ELR (cell line): ENCODE data around the gene TSPAN3.

Source experiments
- DNase-seq: peaks from one replicate; pipeline ENCODE4 v3.0.0-alpha.2; 2015; ENCODE audit warnings: low read depth

TSPAN3 gene

DNA sequence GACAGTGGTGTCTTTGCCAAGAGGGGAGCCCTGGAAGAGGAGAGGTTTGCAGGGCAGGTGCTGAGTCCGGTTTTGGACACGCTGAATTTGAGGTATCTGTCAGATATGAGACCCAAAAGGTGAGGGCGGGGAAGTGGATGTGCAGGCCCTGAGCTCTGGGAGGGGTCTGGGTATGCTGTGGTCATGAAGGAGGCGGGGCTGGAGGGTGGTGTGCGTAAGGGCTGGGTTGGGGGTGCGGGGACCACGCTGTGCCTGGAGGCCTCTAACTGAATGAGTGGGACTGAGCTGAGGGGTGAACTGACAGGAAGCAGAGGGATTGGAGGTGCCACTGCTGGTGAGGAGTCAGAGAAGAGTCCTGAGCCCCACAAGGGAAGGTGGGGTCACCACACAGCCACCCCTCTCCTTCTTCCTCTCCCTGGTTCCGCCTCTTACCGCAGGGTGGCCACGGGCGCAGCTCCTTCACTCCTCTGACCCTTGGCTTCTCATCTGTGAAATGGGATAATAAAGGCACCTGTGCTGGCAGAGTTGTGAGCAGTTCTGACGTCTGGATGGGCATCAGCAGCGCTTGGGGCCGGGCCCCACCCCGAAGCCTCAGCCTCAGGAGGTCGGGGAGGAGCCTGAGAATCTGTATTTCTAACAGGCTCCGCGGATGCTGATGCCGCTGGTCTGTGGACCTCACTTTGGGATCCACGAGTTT is 47.2 kb downstream of the TSPAN3 start:
- no peak for DNase-seq

DNA sequence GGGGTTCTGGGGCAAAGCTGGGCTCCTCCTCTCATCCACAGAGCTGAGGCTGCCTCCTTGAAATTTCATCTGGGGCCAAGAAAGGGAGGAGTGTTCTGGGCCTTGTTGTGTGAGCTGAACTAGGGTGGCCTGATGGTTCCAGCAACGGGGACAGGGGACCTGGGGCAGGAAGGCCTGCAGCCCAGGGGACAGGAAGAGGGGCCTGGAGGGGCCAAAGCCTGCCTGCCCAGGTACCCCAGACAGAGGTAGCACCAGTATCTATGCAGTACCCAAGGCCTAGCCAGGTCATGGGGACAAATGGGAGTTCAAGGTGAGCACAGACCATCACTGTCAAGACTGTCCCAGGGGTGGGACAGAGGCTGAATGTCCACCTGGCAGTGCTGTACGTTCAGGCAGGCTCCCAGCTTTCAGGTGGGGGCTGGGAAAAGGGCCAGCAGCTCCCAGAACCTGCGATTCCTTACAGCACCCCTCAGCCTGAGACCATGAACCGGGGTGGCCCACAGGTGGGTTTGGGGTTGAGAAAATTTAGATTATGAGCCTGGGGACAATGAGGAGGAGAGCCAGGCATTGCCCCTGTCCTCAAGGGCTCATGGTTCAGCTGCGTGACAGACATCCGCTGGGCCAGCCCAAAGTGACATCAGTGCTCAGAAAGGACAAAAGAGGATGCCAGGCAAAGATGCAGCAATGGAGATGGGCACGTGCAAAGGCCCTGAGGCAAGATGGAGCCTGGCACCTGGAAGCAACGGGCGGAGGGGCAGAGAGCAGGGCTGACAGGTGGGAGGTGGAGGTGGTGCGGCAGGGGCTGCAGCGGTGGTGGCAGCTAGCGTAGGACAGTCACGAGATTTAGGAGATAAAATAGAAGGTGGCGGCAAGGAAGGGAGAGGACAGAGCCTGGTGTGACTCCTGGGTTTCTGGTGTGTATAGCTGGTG is 48.0 kb downstream of the TSPAN3 start:
- no peak for DNase-seq

DNA sequence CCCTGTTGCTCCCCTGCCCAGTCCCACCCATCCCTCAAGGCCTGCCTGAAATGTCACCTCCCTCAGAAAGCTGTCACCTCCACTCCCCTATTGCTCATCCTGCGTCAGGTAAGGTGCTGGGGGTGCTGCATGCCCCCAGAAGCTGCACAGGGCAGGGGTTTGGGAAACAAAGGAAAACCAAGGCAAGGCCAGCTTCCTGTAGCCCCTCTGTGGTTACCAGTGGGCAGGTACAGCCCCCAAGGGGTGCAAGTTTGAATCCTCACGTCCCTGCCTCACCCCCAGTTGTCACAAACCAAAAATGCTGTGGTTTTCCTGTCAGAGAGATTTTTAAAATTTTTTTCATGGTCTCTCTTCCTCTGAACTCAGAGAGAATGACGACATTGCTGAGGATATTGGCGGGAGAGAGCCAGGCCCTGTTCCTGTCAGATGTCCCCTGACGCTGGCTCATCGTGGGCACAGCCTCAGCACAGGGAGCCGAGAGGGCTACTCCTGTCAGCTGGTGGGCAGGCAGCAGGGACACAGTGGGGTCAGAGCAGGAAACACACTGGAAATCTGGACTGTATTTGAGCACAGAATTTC is 49.0 kb downstream of the TSPAN3 start:
- peak; percentile 77 for DNase-seq

DNA sequence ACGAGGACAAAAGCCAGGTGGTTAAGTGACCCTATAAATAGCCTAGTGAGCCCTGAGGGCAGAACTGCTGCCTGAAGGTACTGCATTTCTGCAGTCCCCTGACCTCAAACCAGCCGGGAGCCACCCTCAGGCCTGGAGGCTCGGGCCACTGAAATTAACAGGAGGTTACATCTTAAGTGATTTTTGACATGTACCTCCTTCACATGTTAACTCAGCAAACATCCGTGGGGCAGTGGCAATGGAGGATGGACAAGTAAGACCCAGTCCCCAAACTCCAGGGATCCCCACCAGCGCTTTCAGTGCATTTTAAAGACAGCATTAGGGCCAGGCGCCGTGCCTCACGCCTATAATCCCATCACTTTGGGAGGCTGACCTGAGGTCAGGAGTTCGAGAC is 49.8 kb downstream of the TSPAN3 start:
- no peak for DNase-seq

DNA sequence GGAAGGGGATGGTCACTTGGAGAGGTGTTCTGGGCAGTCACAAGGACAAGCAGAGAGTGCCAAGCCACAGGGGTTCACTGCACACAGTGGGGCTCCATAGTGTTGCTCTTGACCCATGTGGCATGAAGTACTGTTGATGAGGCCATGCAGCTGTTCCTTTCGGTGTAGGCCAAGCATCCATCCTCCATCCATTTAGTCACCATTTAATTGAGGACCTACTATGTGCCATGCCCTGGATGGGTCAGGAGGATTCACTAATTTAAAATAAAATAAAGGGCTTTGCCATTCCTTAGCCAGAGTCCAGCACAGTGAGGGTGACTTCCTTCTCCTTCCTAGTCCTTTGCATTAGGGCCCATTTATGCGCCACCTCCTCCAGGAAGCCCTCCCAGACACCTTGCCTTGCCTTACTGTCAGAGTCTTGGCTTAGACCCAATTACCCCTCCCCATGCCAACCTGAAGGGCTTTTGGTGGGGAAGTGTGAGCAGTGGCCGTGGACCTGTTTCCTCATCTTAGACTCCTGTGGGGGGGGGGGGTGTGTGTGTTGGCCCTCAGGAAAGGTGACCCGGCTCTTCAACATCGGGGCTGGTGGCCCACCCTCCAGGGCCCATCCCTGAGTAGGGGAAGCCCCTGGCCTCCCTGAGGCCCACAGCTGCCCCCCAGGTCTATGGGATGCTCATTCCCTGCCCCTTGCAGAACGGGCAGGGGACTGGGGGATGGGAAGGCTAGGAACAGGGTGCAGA is 50.4 kb downstream of the TSPAN3 start:
- no peak for DNase-seq

DNA sequence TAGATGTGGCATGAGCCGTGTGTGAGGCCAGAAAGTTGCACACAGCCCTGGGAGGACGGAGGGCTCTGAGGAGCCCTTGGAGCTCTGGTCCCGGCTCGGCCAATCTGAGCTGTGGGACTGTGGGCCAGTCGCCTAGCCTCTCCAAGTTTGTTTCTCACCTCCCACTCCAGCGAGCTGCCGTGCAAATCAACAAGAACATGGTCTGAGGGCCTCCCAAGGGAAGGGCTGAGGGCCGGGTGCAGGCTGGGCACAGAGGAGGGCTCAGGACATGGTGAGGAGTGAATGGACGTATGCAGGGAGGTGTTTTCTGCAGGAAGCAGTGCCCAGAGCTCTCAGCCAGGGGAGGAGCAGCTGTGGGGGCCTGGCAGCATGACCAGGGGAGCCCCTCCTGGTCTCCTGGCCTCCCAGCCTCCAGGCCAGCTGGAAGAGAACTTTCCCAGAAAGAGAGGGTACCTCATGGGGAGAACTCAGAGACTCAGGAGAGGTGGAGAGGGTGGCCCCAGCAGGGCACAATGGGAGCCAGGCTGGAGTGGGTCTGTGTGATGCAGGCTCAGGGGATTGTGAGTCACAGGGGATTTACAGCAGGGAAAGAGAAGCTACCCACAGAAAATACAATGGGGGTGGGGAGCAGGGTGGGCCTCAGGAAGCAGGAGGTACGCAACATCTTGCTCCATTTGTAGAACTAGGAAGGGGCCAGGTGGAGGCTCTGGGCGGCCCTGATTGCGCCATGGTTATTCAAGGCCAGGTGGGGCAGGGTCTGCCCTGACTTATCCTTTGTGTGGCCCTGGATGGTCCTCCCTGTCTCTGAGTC is 51.2 kb downstream of the TSPAN3 start:
- peak; percentile 54 for DNase-seq

DNA sequence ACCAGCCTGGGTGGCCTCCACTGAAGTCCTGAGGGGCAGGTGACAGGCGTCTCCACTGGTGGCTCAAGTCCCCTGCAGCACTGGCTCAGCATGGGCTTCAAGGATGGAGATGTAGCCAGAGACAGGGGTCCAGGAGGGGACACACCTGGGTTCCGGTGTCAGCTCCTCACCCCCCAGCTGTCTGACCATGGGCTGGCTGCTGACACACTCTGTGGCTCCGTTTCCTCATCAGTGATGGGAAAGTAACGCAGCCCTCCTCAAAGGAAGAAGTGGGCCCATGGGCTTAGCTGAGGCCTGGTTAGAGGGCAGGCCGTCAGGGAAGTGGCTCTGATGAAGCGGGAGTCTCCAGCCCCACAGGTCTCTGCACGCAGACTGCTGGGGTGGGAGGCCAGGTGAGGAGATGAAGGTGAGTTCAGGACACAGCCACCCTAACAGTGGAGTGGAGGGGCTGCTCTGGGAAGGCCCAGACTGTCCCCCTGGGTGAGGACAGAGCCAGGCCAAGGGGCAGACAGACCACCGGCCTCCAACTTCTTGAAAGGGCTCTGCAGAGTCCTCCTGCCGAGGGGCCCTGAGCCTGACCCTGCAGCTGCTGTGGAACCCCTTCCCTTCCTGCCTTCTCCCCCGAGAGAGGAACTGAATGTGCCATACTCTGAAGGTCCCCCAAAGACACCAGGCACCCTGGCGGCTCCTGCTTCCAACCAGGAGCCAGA is 52.0 kb downstream of the TSPAN3 start:
- DNase-seq = no peak

DNA sequence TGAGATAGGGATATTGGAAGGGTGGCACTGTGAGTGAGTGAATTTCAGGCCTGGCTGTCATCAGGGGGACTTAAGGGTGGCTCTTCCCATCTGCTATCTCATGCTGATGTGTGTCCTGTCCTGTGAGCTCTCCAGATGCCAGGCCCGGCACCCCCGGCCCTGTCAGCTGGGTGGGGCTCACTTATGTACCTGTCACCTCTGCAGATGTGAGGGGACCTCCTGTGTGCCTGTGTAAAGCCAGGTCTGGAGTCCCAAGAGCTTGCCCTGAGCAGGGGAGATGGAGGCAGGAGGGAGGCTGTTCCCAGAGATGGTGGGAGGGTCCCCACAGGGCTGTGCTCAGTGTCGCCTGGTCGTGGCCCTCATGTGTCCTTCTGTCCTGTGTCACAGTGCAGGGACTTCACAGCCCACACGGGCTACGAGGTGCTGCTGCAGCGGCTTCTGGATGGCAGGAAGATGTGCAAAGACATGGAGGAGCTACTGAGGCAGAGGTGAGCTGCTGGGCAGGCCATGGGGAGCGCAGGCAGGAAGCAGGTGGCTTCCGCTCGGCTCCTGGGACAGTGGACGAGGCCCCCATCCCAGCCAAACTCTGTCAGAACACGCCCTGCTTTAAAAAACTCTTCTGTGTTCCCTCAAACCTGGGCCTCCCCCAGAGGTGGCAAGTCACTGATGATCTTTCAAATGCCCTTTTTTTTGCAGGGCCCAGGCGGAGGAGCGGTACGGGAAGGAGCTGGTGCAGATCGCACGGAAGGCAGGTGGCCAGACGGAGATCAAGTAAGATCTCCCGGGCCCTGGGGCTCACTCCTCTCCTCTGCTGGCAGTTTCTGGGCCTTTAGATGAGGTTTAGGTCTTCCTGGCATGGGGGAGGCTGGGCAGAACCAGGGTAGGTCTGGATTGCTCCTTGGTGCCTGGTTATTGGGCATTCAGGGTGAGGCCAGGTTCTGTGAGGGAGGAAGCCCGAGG is 52.9 kb downstream of the TSPAN3 start:
- DNase-seq = no peak

DNA sequence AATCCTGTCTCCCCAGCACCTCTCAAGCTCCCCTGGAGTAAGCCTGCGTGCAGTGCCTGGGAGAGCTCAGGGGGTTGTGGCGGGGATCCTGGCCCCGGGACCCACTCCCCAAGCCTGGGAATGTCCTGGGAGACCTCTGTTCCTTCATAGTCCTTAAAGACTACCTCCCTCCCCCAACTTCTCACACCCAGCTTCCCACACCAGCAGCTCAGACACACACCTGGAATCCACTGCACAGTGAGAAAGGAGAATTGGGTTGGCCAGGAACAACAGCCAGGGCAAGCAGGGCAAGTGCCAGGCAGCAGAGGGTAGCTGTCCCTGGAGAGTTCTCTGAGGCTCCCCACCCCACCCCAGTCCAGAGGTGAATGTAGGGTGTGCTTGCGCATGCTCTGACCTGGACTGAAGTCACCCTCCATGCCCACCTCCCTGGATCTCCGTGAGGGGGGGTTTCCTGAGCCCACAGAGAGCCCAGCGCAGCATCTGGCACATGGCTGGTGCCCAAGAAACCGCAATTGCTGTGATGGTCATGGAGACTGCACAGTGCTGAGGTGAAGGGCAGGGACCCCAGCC is 53.7 kb downstream of the TSPAN3 start:
- no peak for DNase-seq

DNA sequence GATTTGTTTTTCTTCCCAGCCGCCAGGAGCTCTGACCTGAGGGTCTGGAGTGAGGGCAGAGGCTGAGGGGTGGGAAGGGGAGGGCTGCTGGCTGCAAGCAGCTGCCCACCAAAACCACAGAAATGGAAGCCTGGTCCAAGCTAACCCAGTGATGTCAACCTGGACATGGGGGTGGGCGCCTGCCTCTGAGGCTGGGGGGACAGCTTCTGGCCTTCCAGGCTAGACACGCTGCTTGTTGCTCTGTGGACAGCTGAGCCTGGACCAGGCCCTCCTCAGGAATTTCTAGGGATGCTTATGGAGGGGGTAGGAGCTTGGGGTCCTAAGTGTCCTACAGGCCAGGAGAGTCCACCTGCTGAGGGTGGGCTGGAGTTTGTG is 54.6 kb downstream of the TSPAN3 start:
- DNase-seq = no peak

DNA sequence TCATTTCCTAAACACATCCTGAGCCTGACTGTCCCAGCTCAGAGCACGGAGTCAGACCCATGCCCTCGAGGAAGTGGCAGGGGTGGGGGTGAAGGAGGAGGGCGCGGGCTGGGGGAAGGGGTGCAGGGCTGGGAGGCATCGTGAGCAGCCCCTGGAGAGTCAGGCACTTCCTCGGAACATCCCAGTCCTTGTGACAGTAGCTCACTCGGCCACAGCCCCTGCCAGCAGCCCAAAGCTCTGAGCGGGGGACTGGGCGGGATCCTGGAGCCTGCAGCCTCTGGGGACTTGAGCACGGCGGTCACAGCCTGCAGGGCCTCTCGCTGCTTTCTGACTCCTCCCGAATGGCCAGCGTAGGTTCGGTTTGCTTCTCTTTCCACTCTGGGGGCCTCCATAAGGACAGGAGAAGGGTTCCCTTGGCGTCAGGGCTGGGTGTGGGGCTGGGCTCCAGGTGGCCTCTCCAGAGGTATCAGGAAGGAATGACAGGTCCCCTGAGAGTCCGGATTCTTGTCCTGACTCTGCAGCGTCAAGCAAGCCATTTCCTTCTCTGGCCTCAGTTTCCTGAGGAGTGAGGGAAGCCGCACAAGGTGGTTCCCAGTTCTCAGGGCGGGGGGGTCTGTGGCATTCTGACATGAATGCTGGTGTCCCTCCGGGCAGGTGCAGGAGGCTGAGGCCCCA is 55.1 kb downstream of the TSPAN3 start:
- no peak for DNase-seq

DNA sequence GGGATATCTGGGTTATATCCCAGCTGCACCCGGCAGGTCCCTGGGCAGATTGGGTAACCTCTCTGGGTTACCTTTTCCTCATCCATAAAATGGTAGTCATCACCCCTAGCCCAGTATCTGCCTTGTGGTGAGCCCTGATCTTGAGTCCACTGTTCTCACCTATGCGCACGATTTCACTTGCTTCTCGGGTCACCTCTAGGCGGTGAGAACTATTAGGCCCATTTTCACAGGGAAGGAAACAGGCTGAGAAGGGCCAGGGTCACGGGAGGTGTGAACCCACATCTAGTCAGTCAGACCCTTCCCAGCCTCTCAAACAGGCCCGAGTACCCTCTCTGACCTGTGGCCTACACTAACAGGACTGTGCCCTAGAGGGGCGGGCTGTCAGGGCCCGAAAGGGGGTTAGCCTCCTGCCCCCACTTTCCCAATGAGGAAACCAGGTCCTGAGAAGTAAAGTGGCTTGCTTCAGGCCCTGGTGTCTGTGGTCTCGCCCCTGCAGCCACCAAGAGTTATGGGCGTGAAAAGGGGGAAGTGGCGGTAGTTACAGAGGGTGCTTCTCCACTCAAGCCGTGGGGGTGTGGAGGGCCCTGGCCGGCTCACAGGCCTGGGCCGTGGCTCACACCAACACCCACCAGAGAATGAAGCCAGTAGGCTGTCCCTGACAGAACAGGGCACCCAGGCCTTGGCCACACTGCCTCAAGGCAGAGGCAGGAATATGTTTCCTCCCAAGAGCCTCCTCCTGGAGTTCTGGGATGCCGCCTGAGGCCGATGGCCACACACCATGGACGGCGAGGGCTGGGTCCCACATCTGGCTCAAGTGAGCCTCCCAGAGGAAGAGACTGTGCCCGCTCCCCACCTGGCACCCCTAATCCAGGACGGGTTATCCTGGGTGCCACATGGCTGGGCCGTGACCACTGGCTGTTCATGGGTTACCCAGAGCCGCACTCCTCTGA is 56.5 kb downstream of the TSPAN3 start:
- DNase-seq = no peak

DNA sequence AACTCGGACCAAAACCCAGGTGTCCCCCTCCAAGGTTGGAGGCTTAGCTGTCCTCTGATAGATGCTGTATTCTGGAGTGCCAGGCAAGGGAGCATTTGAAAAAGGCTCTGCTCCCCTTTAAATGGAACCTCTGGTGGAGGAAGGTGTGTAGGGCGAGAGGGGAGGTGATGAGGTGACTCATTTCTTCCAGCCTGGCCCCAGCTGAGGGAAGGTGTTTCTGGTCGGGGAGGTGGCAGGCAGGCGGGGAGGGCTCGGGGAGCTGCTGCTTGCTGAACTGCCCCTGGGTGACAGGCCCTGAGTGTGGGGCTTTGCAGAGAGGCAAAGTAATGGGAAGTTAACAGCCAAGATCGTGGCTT is 57.2 kb downstream of the TSPAN3 start:
- no peak for DNase-seq

DNA sequence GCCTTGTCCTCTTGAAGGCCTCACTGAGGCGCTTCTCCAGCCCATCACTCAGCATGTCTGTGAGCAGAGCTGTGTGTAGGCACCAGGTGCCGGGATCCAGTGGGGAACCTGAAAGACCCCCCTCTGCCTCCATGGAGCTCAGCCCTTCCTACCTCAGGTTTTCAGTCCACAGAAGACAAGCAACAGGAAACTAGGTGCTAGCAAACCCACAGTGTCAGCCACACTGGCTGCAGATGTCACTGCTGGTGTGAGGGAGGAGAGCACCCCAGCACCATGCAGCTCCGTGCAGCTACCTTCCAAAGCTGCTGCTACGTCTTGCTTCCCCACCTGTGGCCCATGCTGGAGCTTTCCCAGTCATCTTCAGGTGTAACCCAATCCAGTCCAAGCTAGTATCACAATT is 58.0 kb downstream of the TSPAN3 start:
- DNase-seq = no peak

DNA sequence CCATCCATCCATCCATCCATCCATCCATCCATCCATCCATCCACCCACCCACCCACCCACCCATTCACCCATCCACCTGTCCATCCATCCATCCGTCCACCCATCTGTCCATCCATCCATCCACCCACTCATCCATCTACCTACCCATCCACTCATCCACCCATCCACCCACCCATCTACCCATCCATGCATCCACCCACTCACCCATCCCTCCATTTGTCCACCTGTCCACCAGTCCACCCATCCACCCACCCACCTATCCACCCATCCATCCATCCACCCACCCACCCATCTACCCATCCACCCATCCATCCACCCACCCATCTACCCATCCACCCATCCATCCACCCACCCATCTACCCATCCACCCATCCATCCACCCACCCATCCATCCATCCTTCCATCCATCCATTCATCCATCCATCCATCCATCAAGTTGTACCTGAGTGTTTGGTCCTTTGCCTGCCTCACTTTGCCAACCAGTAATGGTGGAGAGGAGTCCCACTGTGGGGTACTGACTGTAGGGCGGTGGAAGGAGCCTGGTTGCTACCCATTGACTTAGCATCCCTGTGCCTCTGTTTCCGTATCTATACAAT is 58.7 kb downstream of the TSPAN3 start:
- DNase-seq = no peak

DNA sequence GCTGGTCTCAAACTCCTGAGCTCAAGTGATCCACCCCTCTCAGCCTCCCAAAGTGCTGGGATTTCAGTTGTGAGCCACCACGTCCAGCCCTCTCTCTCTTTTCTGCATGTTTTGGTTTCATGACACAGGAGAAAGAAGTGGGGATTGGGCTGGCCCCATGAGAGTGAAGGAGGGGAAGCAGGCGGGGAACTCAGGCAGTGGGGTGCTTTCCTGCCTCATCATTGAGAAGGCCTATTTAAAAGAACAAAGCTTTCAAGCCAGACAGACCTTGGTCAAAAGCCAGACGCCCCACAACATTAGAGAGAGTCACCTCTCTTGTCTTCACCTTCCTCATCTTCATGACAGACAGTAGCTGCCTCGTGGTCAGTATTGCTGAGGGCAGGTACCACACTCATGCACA is 60.1 kb downstream of the TSPAN3 start:
- DNase-seq = no peak

DNA sequence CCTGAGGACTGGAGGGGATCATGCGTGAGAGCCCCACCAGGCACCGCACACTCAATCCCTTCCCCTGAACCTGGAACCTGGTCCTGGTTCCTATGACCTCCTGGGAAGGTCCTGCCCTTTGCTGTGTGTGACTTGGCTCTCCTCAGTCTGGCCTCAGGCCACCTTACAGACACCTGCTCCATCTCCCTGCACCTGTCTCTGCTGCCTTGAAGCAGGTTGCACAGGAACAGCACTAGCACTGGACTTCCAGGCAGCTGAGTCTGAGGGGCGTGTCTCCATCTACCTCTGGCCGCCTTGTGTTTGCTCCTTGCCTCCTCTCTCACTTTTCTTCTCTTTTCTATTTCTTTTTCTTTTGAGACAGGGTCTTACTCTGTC is 60.6 kb downstream of the TSPAN3 start:
- DNase-seq = no peak
